K562 (cell line): Measurements from ENCODE around the gene KIF26B. TPM values are rescaled to one million over a fixed set of nuclear protein-coding genes. Genes with fewer than 3 reads are reported as not detected.

Source experiments
- ARNT ChIP-seq, 2 experiments: fragments of 450-650 bp; IDR thresholded peaks; 2 replicates each; pipeline ENCODE4 v1.6.1; 2016; ENCODE audit warnings: mild to moderate bottlenecking in 1 of 2
- ATF7 ChIP-seq: fragments of 450-650 bp; IDR thresholded peaks from 2 replicates; pipeline ENCODE4 v1.7.1; 2014; ENCODE audit warnings: mild to moderate bottlenecking, moderate library complexity
- BACH1 ChIP-seq: fragments of 200-800 bp; sonication (Bioruptor generic); IDR thresholded peaks from 2 replicates; pipeline ENCODE4 v1.6.1; 2016; ENCODE audit warnings: missing genetic modification characterization, missing compliant biosample characterization
- CBFA2T3 ChIP-seq: fragments of 450-650 bp; IDR thresholded peaks from 2 replicates; pipeline ENCODE4 v1.6.1; 2017
- CHD4 ChIP-seq: fragments of 200-600 bp; sonication (generic); IDR thresholded peaks from 3 replicates; pipeline ENCODE4 v1.6.1; 2012; ENCODE audit warnings: low read depth, mild to moderate bottlenecking, mixed read lengths, low read length, inconsistent platforms; ENCODE audit not compliant: insufficient read depth, insufficient replicate concordance, poor library complexity, severe bottlenecking
- CSDE1 ChIP-seq, 2 experiments: fragments of 450-650 bp; IDR thresholded peaks; 2 replicates each; pipeline ENCODE4 v1.6.1; 2016; ENCODE audit warnings: mild to moderate bottlenecking in 1 of 2
- CTBP1 ChIP-seq: fragments of 450-650 bp; IDR thresholded peaks from 2 replicates; pipeline ENCODE4 v1.6.1; 2016; ENCODE audit warnings: borderline replicate concordance
- HDAC3 ChIP-seq: fragments of 450-650 bp; IDR thresholded peaks from 2 replicates; pipeline ENCODE4 v1.6.1; 2018; ENCODE audit warnings: borderline replicate concordance, mild to moderate bottlenecking, moderate library complexity; ENCODE audit not compliant: partially characterized antibody
- JUND ChIP-seq, 2 experiments: IDR thresholded peaks; 2 replicates in 1 of 2; 3 replicates in 1 of 2; pipeline ENCODE4 v1.6.1; 2011; ENCODE audit warnings: borderline replicate concordance in 2 of 2, low read depth in 2 of 2, low read length in 2 of 2, improper control_type of control experiment in 1 of 2, missing biosample characterization in 1 of 2, missing genetic modification characterization in 1 of 2, missing genetic modification reagents in 1 of 2
- KLF1 ChIP-seq: fragments of 450-650 bp; IDR thresholded peaks from 2 replicates; pipeline ENCODE4 v1.6.1; 2016; ENCODE audit warnings: missing genetic modification characterization, missing compliant biosample characterization
- MTA3 ChIP-seq: fragments of 450-650 bp; formaldehyde crosslinking; IDR thresholded peaks from 2 replicates; pipeline ENCODE4 v1.6.1; 2017; ENCODE audit warnings: mild to moderate bottlenecking, borderline replicate concordance
- MYC ChIP-seq, 2 experiments: fragments of 250-450 bp in 1 of 2; sonication (Bioruptor Pico) in 1 of 2; IDR thresholded peaks; 2 replicates each; pipeline versions ENCODE4 v1.5.1 to v1.6.1; 2012 to 2021; ENCODE audit warnings: low read depth in 2 of 2, borderline replicate concordance in 1 of 2, improper control_type of control experiment in 1 of 2, low read length in 1 of 2, mild to moderate bottlenecking in 1 of 2, moderate library complexity in 1 of 2
- NCOA2 ChIP-seq, 2 experiments: fragments of 450-650 bp; IDR thresholded peaks; 2 replicates each; pipeline ENCODE4 v1.6.1; 2018; ENCODE audit warnings: mild to moderate bottlenecking in 2 of 2, moderate library complexity in 1 of 2; ENCODE audit not compliant: partially characterized antibody in 2 of 2
- PBX2 ChIP-seq, 2 experiments: IDR thresholded peaks in 1 of 2; conservative IDR thresholded peaks in 1 of 2; 2 replicates each; pipeline ENCODE4 v1.6.1; 2016; ENCODE audit warnings: low read depth in 2 of 2, mild to moderate bottlenecking in 1 of 2, missing compliant biosample characterization in 1 of 2, missing genetic modification characterization in 1 of 2, moderate library complexity in 1 of 2
- PREB ChIP-seq: sonication (generic); formaldehyde crosslinking; IDR thresholded peaks from 2 replicates; pipeline ENCODE4 v1.8.1; 2023; ENCODE audit warnings: mild to moderate bottlenecking, missing genetic modification reagents
- RBBP5 ChIP-seq: fragments of 200-600 bp; sonication (generic); IDR thresholded peaks from 2 replicates; pipeline ENCODE4 v1.6.1; 2012; ENCODE audit warnings: borderline replicate concordance, mild to moderate bottlenecking, low read length, control low read depth, inconsistent platforms; ENCODE audit not compliant: insufficient read depth, poor library complexity, severe bottlenecking
- RNF2 ChIP-seq: sonication (generic); IDR thresholded peaks from 2 replicates; pipeline ENCODE4 v1.6.1; 2016
- SRSF7 ChIP-seq: fragments of 200-400 bp; formaldehyde crosslinking; optimal IDR thresholded peaks from 2 replicates; pipeline ENCODE3; 2017; ENCODE audit warnings: mild to moderate bottlenecking, low read depth, low read length
- TAF7 ChIP-seq: fragments of 450-650 bp; IDR thresholded peaks from 2 replicates; pipeline ENCODE4 v1.6.1; 2016; ENCODE audit warnings: missing genetic modification characterization, missing compliant biosample characterization
- TEAD4 ChIP-seq, 2 experiments: sonication (generic) in 1 of 2; formaldehyde crosslinking in 1 of 2; IDR thresholded peaks; 2 replicates each; pipeline versions ENCODE4 v1.6.1 to v1.8.0; 2012 to 2022; ENCODE audit warnings: borderline replicate concordance in 1 of 2, inconsistent platforms in 1 of 2, low read length in 1 of 2, mild to moderate bottlenecking in 1 of 2, missing genetic modification reagents in 1 of 2
- ZEB2 ChIP-seq: fragments of 450-650 bp; IDR thresholded peaks from 2 replicates; pipeline ENCODE4 v1.6.1; 2016
- ZNF41 ChIP-seq: fragments of 250-450 bp; sonication (Bioruptor Pico); conservative IDR thresholded peaks from 2 replicates; pipeline ENCODE4 v1.4.0; 2020; ENCODE audit warnings: mild to moderate bottlenecking
- ZNF668 ChIP-seq: fragments of 250-450 bp; sonication (Bioruptor Pico); IDR thresholded peaks from 2 replicates; pipeline ENCODE4 v1.8.0; 2022; ENCODE audit warnings: mild to moderate bottlenecking, inconsistent platforms
- polyA plus RNA-seq, 8 experiments: library from polyadenylated mRNA; depleted of rRNA in 4 of 8; stranded (reverse) in 5 of 8; unstranded in 3 of 8; fragments of >200 nt; fragmentation: Nextera tagmentation in 2 of 8; fragmentation: Illumina TruSeq in 1 of 8; extraction: Ambion mirVana in 2 of 8; extraction: Trizol in 1 of 8; gene quantifications; 2 replicates each; pipeline versions ENCODE4 v1.2.1 to v1.2.3, GENCODE V29; 2011 to 2014; ENCODE audit warnings: inconsistent platforms in 1 of 8, missing spikeins in 1 of 8
- total RNA-seq, 7 experiments: library from RNA; depleted of rRNA in 6 of 7; stranded (reverse); fragments of >200 nt in 6 of 7; fragmentation: Illumina TruSeq in 2 of 7; extraction: Trizol in 2 of 7; gene quantifications; 2 replicates each; pipeline versions ENCODE4 v1.2.1 to v1.2.3, GENCODE V29; 2011 to 2021; ENCODE audit warnings: low replicate concordance in 1 of 7

KIF26B gene
- total and polyA plus RNA-seq, 9 of the 15 experiments (the other 6 are each of a cell fraction or from before 2014, with no cell fraction given), result 0.02 to 0.08 (median 0.03) TPM; not detected in 6

- peak; percentile 17; the same call in 1 of the 2 replicates for TF ChIP-seq CTBP1
- TF ChIP-seq ZNF668, result 0 out of 2 replicates have a peak, but pooled peaks have one; percentile 63
- peak; percentile 51; the same call in 1 of the 2 replicates for TF ChIP-seq ZEB2
- TF ChIP-seq TEAD4 (IDR thresholded peaks at IDR 0.05; ENCODE audit: low read length), result peak; percentile 95
- TF ChIP-seq TEAD4 (CRISPR knock-in tag; IDR thresholded peaks at IDR 0.05; ENCODE audit: borderline replicate concordance), result no peak
- no peak for TF ChIP-seq CHD4
- TF ChIP-seq RBBP5, result peak; percentile 34
- TF ChIP-seq ATF7, result peak; percentile 52
- TF ChIP-seq PBX2 (CRISPR knock-in tag; IDR thresholded peaks at IDR 0.05; ENCODE audit: low read depth), result no peak
- TF ChIP-seq PBX2 (tag; conservative IDR thresholded peaks at IDR 0.05; ENCODE audit: low read depth), result peak; percentile 9; the same call in 1 of the 2 replicates
- no peak for TF ChIP-seq SRSF7
- peak; percentile 70 to 71; a peak in 1 of 4 replicates for TF ChIP-seq ARNT (IDR thresholded peaks at IDR 0.05)
- TF ChIP-seq CSDE1 (IDR thresholded peaks at IDR 0.05), result 0 out of 4 replicates have a peak, but pooled peaks of 1 of the 2 experiments have one; percentile 6
- no peak for TF ChIP-seq PREB (CRISPR knock-in tag)
- TF ChIP-seq NCOA2 (IDR thresholded peaks at IDR 0.05; ENCODE audit: partially characterized antibody in 2 of 2), result no peak
- TF ChIP-seq HDAC3, result peak; percentile 80
- peak; percentile 44 for TF ChIP-seq MYC (IDR thresholded peaks at IDR 0.05; ENCODE audit: low read depth, low read length)
- TF ChIP-seq MYC (CRISPR knock-in tag; IDR thresholded peaks at IDR 0.05; ENCODE audit: borderline replicate concordance, low read depth), result no peak
- TF ChIP-seq KLF1 (tag), result peak; percentile 40; the same call in 1 of the 2 replicates
- 0 out of 2 replicates have a peak, but pooled peaks have one; percentile 13 for TF ChIP-seq ZNF41 (CRISPR knock-in tag)
- TF ChIP-seq BACH1 (tag), result peak; percentile 24; the same call in 1 of the 2 replicates
- no peak for TF ChIP-seq TAF7
- TF ChIP-seq MTA3, result 0 out of 2 replicates have a peak, but pooled peaks have one; percentile 33
- TF ChIP-seq JUND (IDR thresholded peaks at IDR 0.05; ENCODE audit: borderline replicate concordance, low read depth, low read length), result peak; percentile 70
- peak; percentile 56; the same call in 2 of the 3 replicates for TF ChIP-seq JUND (tag; IDR thresholded peaks at IDR 0.05; ENCODE audit: borderline replicate concordance, low read depth, low read length)
- TF ChIP-seq RNF2, result peak; percentile 63; the same call in 1 of the 2 replicates
- TF ChIP-seq CBFA2T3, result peak; percentile 98
Measured at GRCh38 chr1:245337829-245338484, 183.2 kb downstream of the KIF26B start (continued).
